HepG2 (cell line): Measurements from ENCODE around the gene MTA1. TPM values are rescaled to one million over a fixed set of nuclear protein-coding genes. Genes with fewer than 3 reads are reported as not detected.

ENCODE experiments used
- ATAC-seq: fragments of 200-7000 bp; cut with Tn5 transposase; 3 replicates; pipeline ENCODE4 v1.9.1; 2020; ENCODE audit warnings: mild to moderate bottlenecking, moderate library complexity
- BruUV-seq: library from RNA; stranded (reverse); fragments of 400-500 nt; replicated peaks from 2 replicates; lab custom pipeline; 2021; lab: Mats Ljungman, UMichigan
- CTCF ChIA-PET: fragments of 300-600 bp; formaldehyde crosslinking; extraction: SDS; loops from one replicate; lab custom pipeline; 2021; ENCODE audit warnings: low total read pairs, inconsistent platforms, low intra/inter-chr PET ratio; lab: Yijun Ruan, JAX
- POLR2A ChIA-PET: fragments of 350-600 bp; sonication (Branson Sonifier 250); formaldehyde crosslinking; loops from one replicate; lab custom pipeline; 2020; ENCODE audit warnings: antibody characterized with exemption, inconsistent platforms; lab: Yijun Ruan, JAX
- DNase-seq: peaks from one replicate; pipeline ENCODE4 v3.0.0-alpha.2; 2015; ENCODE audit warnings: low spot score
- FAIRE-seq: peaks from 3 replicates; lab custom pipeline; 2011; peaks lifted over from hg19 to GRCh38; lab: Jason Lieb, UNC
- H2AFZ ChIP-seq: one replicate; pipeline ENCODE4 v1.6.1; 2011; ENCODE audit warnings: low read length, inconsistent platforms
- H3K27ac ChIP-seq: fragments of 300-600 bp; 3 replicates; pipeline ENCODE4 v1.8.0; 2011; ENCODE audit warnings: mixed run types, mild to moderate bottlenecking, mixed read lengths, low read length, inconsistent platforms; ENCODE audit not compliant: insufficient read depth; ENCODE audit errors: extremely low read length
- H3K27me3 ChIP-seq, 2 experiments: fragments of 200-600 bp in 1 of 2; 2 replicates in 1 of 2; 3 replicates in 1 of 2; pipeline versions ENCODE4 v1.6.0 to v1.8.0; 2011; ENCODE audit warnings: low read length in 2 of 2, mild to moderate bottlenecking in 2 of 2, moderate library complexity in 2 of 2, inconsistent platforms in 1 of 2; ENCODE audit not compliant: insufficient read depth in 2 of 2, control insufficient read depth in 1 of 2
- H3K36me3 ChIP-seq, 2 experiments: fragments of 200-600 bp in 1 of 2; replicated peaks in 1 of 2; 2 replicates in 1 of 2; 3 replicates in 1 of 2; pipeline versions ENCODE4 v1.5.1 to v1.8.0; 2011; ENCODE audit warnings: low read length in 2 of 2, inconsistent platforms in 1 of 2; ENCODE audit not compliant: insufficient read depth in 2 of 2, control insufficient read depth in 1 of 2
- H3K4me1 ChIP-seq: 2 replicates; pipeline ENCODE4 v1.5.1; 2012; ENCODE audit warnings: low read length, inconsistent platforms; ENCODE audit not compliant: insufficient read depth
- H3K4me2 ChIP-seq: 2 replicates; pipeline ENCODE4 v1.6.0; 2011; ENCODE audit warnings: low read depth, low read length, inconsistent platforms
- H3K4me3 ChIP-seq, 3 experiments: fragments of 200-600 bp in 1 of 3; sonication (generic), shearing (Covaris generic) in 1 of 3; replicated peaks in 1 of 3; 2 replicates each; pipeline ENCODE4 v1.5.1; 2011 to 2016; ENCODE audit warnings: low read length in 3 of 3, inconsistent platforms in 2 of 3, low read depth in 2 of 3, mild to moderate bottlenecking in 2 of 3, control low read depth in 1 of 3, mixed read lengths in 1 of 3; ENCODE audit not compliant: insufficient read depth in 1 of 3
- H3K79me2 ChIP-seq: one replicate; pipeline ENCODE4 v1.6.1; 2011; ENCODE audit warnings: low read length, inconsistent platforms; ENCODE audit not compliant: insufficient read depth
- H3K9ac ChIP-seq: 2 replicates; pipeline ENCODE4 v1.6.0; 2011; ENCODE audit warnings: mild to moderate bottlenecking, low read depth, low read length, inconsistent platforms; ENCODE audit not compliant: insufficient read depth
- H3K9me3 ChIP-seq: 2 replicates; pipeline ENCODE4 v1.5.1; 2012; ENCODE audit warnings: mild to moderate bottlenecking, low read length
- H4K20me1 ChIP-seq: 2 replicates; pipeline ENCODE4 v1.6.0; 2011; ENCODE audit warnings: inconsistent platforms, mild to moderate bottlenecking, low read length, moderate library complexity; ENCODE audit not compliant: insufficient read depth
- ARNT2 ChIP-seq: sonication (generic); formaldehyde crosslinking; IDR thresholded peaks from 2 replicates; pipeline ENCODE4 v1.8.0; 2022; ENCODE audit warnings: mild to moderate bottlenecking, low read depth, missing genetic modification reagents, moderate library complexity
- E2F1 ChIP-seq: sonication (generic); formaldehyde crosslinking; IDR thresholded peaks from 2 replicates; pipeline ENCODE4 v1.5.0; 2020; ENCODE audit warnings: missing genetic modification reagents
- HNRNPUL1 ChIP-seq: fragments of 200-400 bp; formaldehyde crosslinking; IDR thresholded peaks from 2 replicates; pipeline ENCODE4 v1.6.1; 2017; ENCODE audit warnings: low read depth, mild to moderate bottlenecking, low read length, moderate library complexity
- IKZF4 ChIP-seq: sonication (generic); formaldehyde crosslinking; IDR thresholded peaks from 2 replicates; pipeline ENCODE4 v1.5.1; 2020; ENCODE audit warnings: borderline replicate concordance, mild to moderate bottlenecking, low read depth, missing genetic modification reagents; ENCODE audit errors: not compliant biosample characterization
- MLLT10 ChIP-seq: sonication (generic); formaldehyde crosslinking; IDR thresholded peaks from 2 replicates; pipeline ENCODE4 v1.4.0; 2020; ENCODE audit warnings: missing genetic modification reagents
- NFKBIZ ChIP-seq: IDR thresholded peaks from 2 replicates; pipeline ENCODE4 v1.6.1; 2018; ENCODE audit warnings: missing genetic modification reagents, missing compliant biosample characterization
- TBL1XR1 ChIP-seq: fragments of 150-350 bp; IDR thresholded peaks from 2 replicates; pipeline ENCODE4 v1.6.1; 2014; ENCODE audit warnings: borderline replicate concordance, low read length; ENCODE audit not compliant: partially characterized antibody
- TIGD3 ChIP-seq: sonication (generic); formaldehyde crosslinking; IDR thresholded peaks from 2 replicates; pipeline ENCODE4 v1.5.1; 2020; ENCODE audit warnings: mild to moderate bottlenecking, missing genetic modification reagents, borderline replicate concordance
- XBP1 ChIP-seq: sonication (generic); formaldehyde crosslinking; IDR thresholded peaks from 2 replicates; pipeline ENCODE4 v1.5.0; 2020; ENCODE audit warnings: missing genetic modification reagents
- ZNF407 ChIP-seq: sonication (generic); formaldehyde crosslinking; IDR thresholded peaks from one replicate; pipeline ENCODE4 v1.5.1; 2020; ENCODE audit warnings: mild to moderate bottlenecking, missing genetic modification reagents; ENCODE audit errors: not compliant biosample characterization
- ZNF672 ChIP-seq: sonication (generic); formaldehyde crosslinking; IDR thresholded peaks from 2 replicates; pipeline ENCODE4 v1.8.1; 2022; ENCODE audit warnings: missing genetic modification reagents
- ZNF777 ChIP-seq: sonication (generic); formaldehyde crosslinking; IDR thresholded peaks from 2 replicates; pipeline ENCODE4 v1.4.0; 2020; ENCODE audit warnings: missing genetic modification reagents
- ZNF788 ChIP-seq: sonication (generic); formaldehyde crosslinking; IDR thresholded peaks from 2 replicates; pipeline ENCODE4 v1.5.0; 2020; ENCODE audit warnings: mild to moderate bottlenecking, missing genetic modification reagents, borderline replicate concordance
- WGBS: methylation state at CpG from one replicate; pipeline ENCODE4 v1.1.6; 2017; ENCODE audit warnings: low lambda C conversion rate; 5-methylcytosine and 5-hydroxymethylcytosine counted together
- in situ Hi-C: cut with HindIII; loops from 2 replicates; pipeline ENCODE4 v1.10.0; 2017; ENCODE audit warnings: low pct_unique_long_range_greater_than_20kb; ENCODE audit not compliant: extremely low pct_ligation_motif_present
- intact Hi-C: fragments of 100-400 bp; cut with micrococcal nuclease; formaldehyde crosslinking; loops from one replicate; pipeline ENCODE4 v1.10.0; 2022; ENCODE audit not compliant: unreplicated experiment
- polyA plus RNA-seq, 8 experiments: library from polyadenylated mRNA; depleted of rRNA in 3 of 8; stranded (reverse) in 7 of 8; unstranded in 1 of 8; fragments of >200 nt; fragmentation: Illumina TruSeq in 4 of 8; extraction: Trizol in 4 of 8; gene quantifications; 2 replicates each; pipeline versions ENCODE4 v1.2.1 to v1.2.3, GENCODE V29; 2011 to 2016; ENCODE audit warnings: low read depth in 4 of 8, missing spikeins in 1 of 8, mixed read lengths in 1 of 8; ENCODE audit not compliant: insufficient read depth in 1 of 8
- total RNA-seq, 5 experiments: library from RNA; depleted of rRNA; stranded (reverse); fragments of >200 nt; fragmentation: Illumina TruSeq; extraction: Trizol; gene quantifications; 2 replicates each; pipeline ENCODE4 v1.2.3, GENCODE V29; 2016; ENCODE audit warnings: low read depth in 1 of 5

The MTA1 gene
- total and polyA plus RNA-seq, 2 of the 13 experiments (the other 11 are each of a cell fraction or from before 2014, with no cell fraction given), result 35.2 to 85.8 TPM

- Histone ChIP-seq H3K36me3 (no peaks in the 10 kb centered on the region), H2AFZ (no peak overlapping the region), H3K4me2 (no peak overlapping the region), H3K4me3 (no peak overlapping the region), H3K4me1 (peaks cover 88% of the 10 kb centered on the region), H3K27ac (no peak overlapping the region), H3K9me3 (no peaks in the 10 kb centered on the region), H3K9ac (no peak overlapping the region), H3K27me3 (peaks cover 0 to 14% of the 10 kb centered on the region in 2 experiments; a peak in 3 of 5 replicates), H4K20me1 (no peaks in the 10 kb centered on the region), H3K79me2 (peaks cover 3% of the 10 kb centered on the region)
- no peak for FAIRE-seq
- no peak for DNase-seq
- POLR2A ChIA-PET, result no interaction called here
- no peak for ATAC-seq
- intact Hi-C loops (no loop called here), in situ Hi-C loops (no loop called here)
- WGBS, result 78% methylated on average over 13 of the region's 13 CpGs
- CTCF ChIA-PET, result no interaction called here
- no TSS peak for BruUV-seq
- TF ChIP-seq TIGD3 (CRISPR knock-in tag) (no peak), IKZF4 (peak; percentile 15), HNRNPUL1 (no peak), ARNT2 (CRISPR knock-in tag) (no peak), NFKBIZ (CRISPR knock-in tag) (no peak), MLLT10 (CRISPR knock-in tag) (no peak), ZNF788 (no peak), ZNF672 (CRISPR knock-in tag) (no peak), ZNF777 (no peak), ZNF407 (no peak), E2F1 (CRISPR knock-in tag) (no peak), TBL1XR1 (no peak), XBP1 (no peak)
These were observed 82.1 kb downstream of the MTA1 start for GRCh38 chr14:105501504-105502291.
